GM13977 (cell line): ENCODE measurements around the gene NMB.

Source experiments
- DNase-seq: peaks from one replicate; pipeline ENCODE4 v3.0.0; 2012; ENCODE audit warnings: low spot score
- CTCF ChIP-seq: IDR thresholded peaks from 2 replicates; pipeline ENCODE4 v1.5.1; 2012; ENCODE audit warnings: mild to moderate bottlenecking, control low read depth; ENCODE audit not compliant: insufficient read depth; ENCODE audit errors: extremely low read depth, missing control alignments
- in situ Hi-C: fragments of 300-500 bp; cut with MboI; formaldehyde crosslinking; loops from one replicate; pipeline ENCODE4 v1.12.0; 2022; ENCODE audit warnings: low sequenced_read_pairs, low pct_unique_long_range_greater_than_20kb, mixed read lengths, inconsistent platforms; ENCODE audit not compliant: unreplicated experiment

NMB gene

DNA sequence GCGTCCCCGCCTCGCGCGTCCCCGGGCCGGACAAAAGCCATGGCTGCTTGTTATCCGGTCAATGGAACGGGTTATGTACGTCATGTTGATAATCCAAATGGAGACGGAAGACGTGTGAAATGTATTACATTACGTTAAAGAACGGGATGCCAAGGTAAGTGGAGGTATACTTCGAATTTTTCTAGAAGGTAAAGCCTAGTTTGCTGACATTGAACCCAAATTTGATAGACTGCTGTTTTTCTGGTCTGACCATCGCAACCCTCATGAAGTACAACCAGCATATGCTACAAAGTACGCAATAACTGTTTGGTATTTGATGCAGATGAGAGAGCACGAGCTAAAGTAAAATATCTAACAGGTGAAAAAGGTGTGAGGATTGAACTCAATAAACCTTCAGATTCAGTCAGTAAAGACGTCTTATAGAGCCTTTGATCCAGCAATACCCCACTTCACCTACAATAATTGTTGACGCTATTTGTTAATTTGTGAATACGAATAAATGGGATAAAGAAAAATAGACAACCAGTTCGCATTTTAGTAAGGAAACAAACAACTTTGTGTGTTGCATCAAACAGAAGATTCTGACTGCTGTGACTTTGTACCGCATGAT lies 23.7 kb downstream of the NMB start:
- in situ Hi-C loops: no loop called here
- no peak for TF ChIP-seq CTCF
- DNase-seq: no peak

- no peak for TF ChIP-seq CTCF
- peak; percentile 64 for DNase-seq
- in situ Hi-C loops: no loop called here
Observed at GRCh38 chr15:84633311-84634227, 24.4 kb downstream of the NMB start.

DNA sequence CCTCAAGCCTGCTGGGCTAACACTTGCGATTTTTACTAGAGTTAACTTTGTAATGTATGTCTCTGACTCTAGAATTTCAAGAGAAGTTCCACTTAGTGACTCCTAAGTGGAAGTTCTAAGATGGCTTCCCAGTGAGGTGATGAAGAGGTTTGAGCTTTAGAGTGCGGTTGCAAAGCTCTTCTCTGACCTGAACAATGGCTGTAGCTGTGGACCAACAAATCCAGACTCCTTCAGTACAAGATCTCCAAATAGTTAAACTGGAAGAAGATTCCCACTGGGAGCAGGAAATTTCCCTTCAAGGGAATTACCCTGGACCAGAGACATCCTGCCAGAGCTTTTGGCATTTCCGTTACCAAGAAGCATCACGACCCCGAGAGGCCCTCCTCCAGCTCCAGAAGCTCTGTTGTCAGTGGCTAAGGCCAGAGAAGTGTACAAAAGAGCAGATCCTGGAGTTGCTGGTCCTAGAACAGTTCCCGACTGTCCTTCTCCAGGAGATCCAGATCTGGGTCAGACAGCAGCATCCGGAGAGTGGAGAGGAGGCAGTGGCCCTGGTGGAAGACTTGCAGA lies 26.2 kb downstream of the NMB start:
- TF ChIP-seq CTCF: no peak
- in situ Hi-C loops: no loop called here
- DNase-seq: no peak

DNA sequence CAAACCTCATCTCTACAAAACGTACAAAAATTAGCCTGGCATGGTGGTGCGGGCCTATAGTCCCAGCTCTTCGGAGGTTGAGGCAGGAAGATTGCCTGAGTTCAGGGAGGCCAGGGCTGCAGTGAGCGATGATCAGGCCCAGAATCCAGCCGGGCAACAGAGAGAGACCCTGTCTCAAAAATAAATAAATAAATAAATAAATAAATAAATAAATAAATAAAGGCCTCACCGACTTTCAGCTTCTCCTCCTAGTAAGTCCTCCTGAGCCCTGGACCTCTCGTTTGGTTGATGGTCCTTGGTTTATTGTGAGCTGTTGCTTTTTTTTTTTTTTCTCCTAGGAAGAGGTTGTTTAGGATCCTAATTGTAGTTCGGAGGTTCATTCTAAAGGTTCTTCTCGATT lies 29.0 kb downstream of the NMB start:
- in situ Hi-C loops: no loop called here
- no peak for DNase-seq
- TF ChIP-seq CTCF: no peak

DNA sequence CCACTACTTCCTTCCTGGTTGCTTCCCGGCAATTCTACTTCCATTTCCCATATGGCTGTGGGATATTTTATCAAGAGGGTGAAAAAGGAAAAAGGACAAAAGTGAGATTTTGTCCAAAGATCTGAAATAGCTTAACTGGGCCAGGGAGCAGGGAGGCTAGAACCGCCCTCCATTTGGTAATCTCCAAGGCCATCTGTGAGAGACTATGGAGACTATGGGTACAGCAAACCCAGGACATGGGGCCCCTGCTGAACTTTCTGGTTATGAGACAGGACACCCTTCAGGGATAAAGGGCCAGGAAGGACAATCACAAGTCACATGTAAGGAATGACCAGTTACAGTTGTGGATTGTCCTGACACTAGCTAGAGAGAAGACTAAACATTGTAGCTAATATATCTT lies 32.9 kb downstream of the NMB start:
- in situ Hi-C loops: no loop called here
- DNase-seq: no peak
- no peak for TF ChIP-seq CTCF

GRCh38 chr15:84624359-84624758 lies 33.6 kb downstream of the NMB start:
- in situ Hi-C loops: no loop called here
- TF ChIP-seq CTCF: no peak

More at GRCh38 chr15:84624359-84624758, 33.6 kb downstream of the NMB start:
- no peak for DNase-seq
